Chondrocyte (in vitro differentiated cells): ENCODE results near the gene FTO. TPM values are rescaled to one million over a fixed set of nuclear protein-coding genes. Genes with fewer than 3 reads are reported as not detected.
"Not testable (repeated sequence)": the region's sequence is repeated elsewhere in the genome, so short reads cannot be mapped to it uniquely, and the experiment has no call there.

ENCODE experiments used
- DNase-seq: peaks from one replicate; pipeline ENCODE4 v3.0.0; 2021; ENCODE audit warnings: mixed read lengths, low spot score
- H3K27ac Mint-ChIP-seq: one replicate; pipeline ENCODE4 v1.8.0; 2021; ENCODE audit warnings: mild to moderate bottlenecking, moderate library complexity, mixed read lengths; ENCODE audit not compliant: unreplicated experiment
- H3K27me3 Mint-ChIP-seq: 2 replicates; pipeline ENCODE4 v1.8.0; 2021; ENCODE audit warnings: low read depth, mixed read lengths
- H3K36me3 Mint-ChIP-seq: 2 replicates; pipeline ENCODE4 v1.8.0; 2021; ENCODE audit warnings: low read depth, mixed read lengths
- H3K4me1 Mint-ChIP-seq: 2 replicates; pipeline ENCODE4 v1.8.0; 2021; ENCODE audit warnings: low read depth, mild to moderate bottlenecking, mixed read lengths
- H3K4me3 Mint-ChIP-seq: one replicate; pipeline ENCODE4 v1.8.0; 2021; ENCODE audit warnings: mild to moderate bottlenecking, moderate library complexity, mixed read lengths; ENCODE audit not compliant: unreplicated experiment
- H3K9me3 Mint-ChIP-seq: 2 replicates; pipeline ENCODE4 v1.8.0; 2021; ENCODE audit warnings: low read depth, mixed read lengths
- total RNA-seq: library from RNA; stranded (reverse); gene quantifications from 3 replicates; pipeline ENCODE4 v1.2.1, GENCODE V29; 2021
- TF ChIP-seq, protein P1 (sequence below): fragments of 200-600 bp; sonication (generic); IDR thresholded peaks from 2 replicates; pipeline ENCODE4 v1.5.0; 2021; ENCODE audit warnings: antibody characterized with exemption, mild to moderate bottlenecking, moderate library complexity

The FTO gene
- total RNA-seq, 1 donor from 2014 or later, result 85.7 TPM

DNA sequence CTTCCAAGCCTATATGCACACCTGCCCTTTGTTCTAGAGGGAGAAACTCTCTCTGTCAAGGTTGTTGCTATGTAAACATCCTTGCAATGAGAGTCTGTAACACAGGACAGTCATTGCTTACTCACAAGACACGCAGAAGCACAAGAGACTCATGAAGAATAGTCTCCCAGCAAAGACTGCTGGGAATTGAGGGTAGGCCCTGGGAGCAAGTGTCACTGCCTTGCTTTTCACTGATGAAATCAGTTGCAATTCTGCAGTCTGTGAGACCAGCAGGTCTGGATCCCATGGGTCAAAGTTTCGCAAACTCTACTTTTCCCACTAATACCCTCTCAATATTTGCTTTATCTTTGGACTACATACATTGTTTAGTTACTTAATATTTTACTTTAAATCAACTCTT, 177.4 kb downstream of the FTO start:
- Mint-ChIP-seq H3K36me3 (peaks cover 9% of the 10 kb centered on the region), H3K4me1 (peaks cover 37% of the 10 kb centered on the region), H3K4me3 (no peak overlapping the region), H3K27me3 (no peaks in the 10 kb centered on the region), H3K9me3 (peaks cover 3% of the 10 kb centered on the region), H3K27ac (peak overlapping the region; percentile 96)
- TF ChIP-seq, protein P1, sequence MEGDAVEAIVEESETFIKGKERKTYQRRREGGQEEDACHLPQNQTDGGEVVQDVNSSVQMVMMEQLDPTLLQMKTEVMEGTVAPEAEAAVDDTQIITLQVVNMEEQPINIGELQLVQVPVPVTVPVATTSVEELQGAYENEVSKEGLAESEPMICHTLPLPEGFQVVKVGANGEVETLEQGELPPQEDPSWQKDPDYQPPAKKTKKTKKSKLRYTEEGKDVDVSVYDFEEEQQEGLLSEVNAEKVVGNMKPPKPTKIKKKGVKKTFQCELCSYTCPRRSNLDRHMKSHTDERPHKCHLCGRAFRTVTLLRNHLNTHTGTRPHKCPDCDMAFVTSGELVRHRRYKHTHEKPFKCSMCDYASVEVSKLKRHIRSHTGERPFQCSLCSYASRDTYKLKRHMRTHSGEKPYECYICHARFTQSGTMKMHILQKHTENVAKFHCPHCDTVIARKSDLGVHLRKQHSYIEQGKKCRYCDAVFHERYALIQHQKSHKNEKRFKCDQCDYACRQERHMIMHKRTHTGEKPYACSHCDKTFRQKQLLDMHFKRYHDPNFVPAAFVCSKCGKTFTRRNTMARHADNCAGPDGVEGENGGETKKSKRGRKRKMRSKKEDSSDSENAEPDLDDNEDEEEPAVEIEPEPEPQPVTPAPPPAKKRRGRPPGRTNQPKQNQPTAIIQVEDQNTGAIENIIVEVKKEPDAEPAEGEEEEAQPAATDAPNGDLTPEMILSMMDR, result no peak
- no peak for DNase-seq

DNA sequence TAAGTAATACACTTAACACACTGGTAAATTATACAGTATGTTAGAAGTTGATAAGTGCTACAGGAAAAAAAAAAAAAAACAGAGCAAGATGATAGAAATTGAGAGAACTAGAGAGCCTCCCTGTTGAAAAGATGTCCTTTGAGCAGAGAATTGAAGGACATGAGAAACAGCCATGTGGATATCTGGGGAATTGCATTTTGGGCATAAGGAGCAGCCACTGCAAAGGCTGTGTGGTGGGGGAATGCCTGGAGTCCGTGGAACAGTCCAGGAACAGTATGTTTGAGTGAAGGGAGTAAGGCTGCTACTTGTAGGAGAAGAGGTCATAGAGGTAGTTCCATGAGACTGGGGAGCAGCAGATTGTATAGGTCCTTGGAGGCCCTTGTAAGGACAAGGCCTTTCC, 178.4 kb downstream of the FTO start:
- no peak overlapping the region for H3K4me3 Mint-ChIP-seq
- peaks cover 8% of the 10 kb centered on the region for H3K36me3 Mint-ChIP-seq
- no peaks in the 10 kb centered on the region for H3K27me3 Mint-ChIP-seq
- TF ChIP-seq, protein P1, result peak; percentile 36
- H3K4me1 Mint-ChIP-seq, result peaks cover 37% of the 10 kb centered on the region
- peak overlapping the region; percentile 96 for H3K27ac Mint-ChIP-seq
- no peak for DNase-seq
- H3K9me3 Mint-ChIP-seq, result peaks cover 3% of the 10 kb centered on the region

DNA sequence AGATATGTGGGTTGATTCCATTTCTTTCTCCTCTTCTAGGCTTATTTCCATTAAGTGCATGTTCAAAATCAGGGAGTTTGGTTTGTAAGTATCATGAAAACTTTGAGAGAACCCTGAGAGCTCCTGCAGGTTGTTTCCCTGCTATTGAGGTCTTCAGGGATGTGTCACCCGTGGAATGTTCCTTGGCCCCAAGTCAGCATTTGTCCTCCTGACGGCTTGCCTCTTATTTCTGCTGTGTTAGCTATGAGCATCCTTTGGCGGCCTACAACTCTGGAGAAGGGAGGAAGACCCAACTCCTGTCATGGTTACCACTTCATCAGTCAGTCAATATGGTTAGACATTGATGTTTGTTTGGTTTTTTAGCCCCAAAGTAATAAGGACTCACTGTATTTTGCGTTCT, 180.8 kb downstream of the FTO start:
- Mint-ChIP-seq H3K27ac (no peak overlapping the region), H3K9me3 (peaks cover 3% of the 10 kb centered on the region), H3K4me1 (peaks cover 28% of the 10 kb centered on the region), H3K36me3 (peaks cover 13% of the 10 kb centered on the region), H3K4me3 (no peak overlapping the region), H3K27me3 (no peaks in the 10 kb centered on the region)
- TF ChIP-seq, protein P1, result no peak
- no peak for DNase-seq

DNA sequence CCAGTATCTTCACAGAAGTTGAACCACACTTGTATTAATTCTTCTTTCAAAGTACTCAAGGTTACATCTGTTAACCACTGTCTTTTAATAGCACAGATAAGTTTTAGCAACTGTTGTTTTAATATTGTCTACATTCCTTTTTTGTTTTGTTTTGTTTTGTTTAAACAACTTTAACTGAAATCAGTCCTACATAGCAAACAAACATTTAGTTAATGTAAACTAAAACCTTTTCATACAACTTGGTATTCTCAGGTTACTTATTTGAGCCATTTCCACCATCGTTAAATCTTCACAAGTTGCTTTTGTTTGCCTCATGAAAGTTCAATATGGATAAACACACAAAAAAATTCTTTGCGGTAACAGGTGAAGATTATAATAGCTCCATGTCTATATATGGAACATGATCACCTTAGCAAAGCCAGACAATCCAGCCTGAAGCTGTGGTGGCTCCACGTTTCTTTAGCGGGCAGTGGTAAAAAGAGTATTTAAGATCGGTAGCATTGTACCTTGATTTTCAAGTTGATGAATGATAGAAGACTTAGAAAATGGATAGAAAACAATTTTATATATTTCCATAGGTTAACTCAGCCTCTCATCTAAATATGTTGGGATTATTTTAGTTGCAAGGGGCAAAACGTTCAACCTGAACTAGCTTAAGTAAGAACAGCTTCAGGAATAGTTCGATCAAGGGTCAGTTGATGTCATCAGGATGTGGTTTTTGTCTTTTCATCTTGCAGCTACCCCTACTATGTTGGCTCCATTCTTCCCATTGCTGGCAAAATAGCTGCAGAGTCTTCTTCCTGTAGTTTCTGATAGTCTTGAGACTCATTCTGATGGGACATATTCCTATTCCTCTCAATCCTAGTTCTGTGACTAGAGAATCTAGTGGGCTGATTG, 182.8 kb downstream of the FTO start:
- Mint-ChIP-seq H3K9me3 (peaks cover 3% of the 10 kb centered on the region), H3K27ac (no peak overlapping the region), H3K4me1 (peaks cover 22% of the 10 kb centered on the region), H3K27me3 (no peaks in the 10 kb centered on the region), H3K4me3 (no peak overlapping the region), H3K36me3 (peaks cover 9% of the 10 kb centered on the region)
- TF ChIP-seq, protein P1, result no peak
- DNase-seq, result no peak

DNA sequence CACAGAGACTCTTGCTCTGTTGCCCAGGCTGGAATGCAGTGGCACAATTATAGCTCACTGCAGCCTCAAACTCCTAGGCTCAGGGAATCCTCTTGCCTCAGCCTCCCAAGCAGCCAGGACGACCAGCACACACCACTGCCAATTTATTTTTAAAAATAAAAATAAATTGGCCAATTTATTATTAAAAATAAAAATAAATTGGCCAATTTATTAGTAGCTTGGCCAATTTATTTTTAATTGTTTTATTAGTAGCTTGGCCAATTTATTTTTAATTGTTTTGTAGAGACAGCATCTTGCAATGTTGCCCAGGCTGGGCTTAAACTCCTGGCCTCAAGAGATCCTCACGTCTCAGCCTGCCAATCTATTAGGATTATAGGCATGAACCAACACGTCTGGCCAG, 184.3 kb downstream of the FTO start:
- Mint-ChIP-seq H3K4me1 (peaks cover 29% of the 10 kb centered on the region), H3K27me3 (no peaks in the 10 kb centered on the region), H3K27ac (no peak overlapping the region), H3K4me3 (no peak overlapping the region), H3K36me3 (peaks cover 8% of the 10 kb centered on the region), H3K9me3 (peaks cover 3% of the 10 kb centered on the region)
- no peak for DNase-seq
- TF ChIP-seq, protein P1, result no peak

DNA sequence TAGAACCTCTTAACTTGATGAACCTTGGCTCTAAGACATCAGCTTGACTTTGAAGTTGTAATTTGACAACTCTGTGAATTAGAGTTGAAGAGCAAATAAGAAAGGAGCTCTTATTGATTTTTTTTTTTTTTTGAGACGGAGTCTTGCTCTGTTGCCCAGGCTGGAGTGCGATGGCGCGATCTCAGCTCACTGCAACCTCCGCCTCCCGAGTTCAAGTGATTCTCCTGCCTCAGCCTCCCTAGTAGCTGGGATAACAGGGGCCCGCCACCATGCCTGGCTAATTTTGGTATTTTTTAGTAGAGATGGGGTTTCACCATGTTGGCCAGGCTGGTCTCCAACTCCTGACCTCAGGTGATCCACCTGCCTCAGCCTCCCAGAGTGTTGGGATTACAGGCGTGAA, 186.9 kb downstream of the FTO start:
- not testable (repeated sequence) for H3K27me3 Mint-ChIP-seq, DNase-seq, H3K27ac Mint-ChIP-seq, H3K4me3 Mint-ChIP-seq, H3K9me3 Mint-ChIP-seq, H3K36me3 Mint-ChIP-seq
- peaks cover 42% of the 10 kb centered on the region for H3K4me1 Mint-ChIP-seq
